ENCODE results near the gene HERPUD1. TPM values are rescaled to one million over a fixed set of nuclear protein-coding genes. Genes with fewer than 3 reads are reported as not detected.
A peak's percentile ranks its signal among the peaks of the same experiment; 100 is the strongest.

HERPUD1 gene
- total and polyA plus RNA-seq, 2 of the 13 experiments (the other 11 are each of a cell fraction or from before 2014, with no cell fraction given): 96.2 to 323 TPM

DNA sequence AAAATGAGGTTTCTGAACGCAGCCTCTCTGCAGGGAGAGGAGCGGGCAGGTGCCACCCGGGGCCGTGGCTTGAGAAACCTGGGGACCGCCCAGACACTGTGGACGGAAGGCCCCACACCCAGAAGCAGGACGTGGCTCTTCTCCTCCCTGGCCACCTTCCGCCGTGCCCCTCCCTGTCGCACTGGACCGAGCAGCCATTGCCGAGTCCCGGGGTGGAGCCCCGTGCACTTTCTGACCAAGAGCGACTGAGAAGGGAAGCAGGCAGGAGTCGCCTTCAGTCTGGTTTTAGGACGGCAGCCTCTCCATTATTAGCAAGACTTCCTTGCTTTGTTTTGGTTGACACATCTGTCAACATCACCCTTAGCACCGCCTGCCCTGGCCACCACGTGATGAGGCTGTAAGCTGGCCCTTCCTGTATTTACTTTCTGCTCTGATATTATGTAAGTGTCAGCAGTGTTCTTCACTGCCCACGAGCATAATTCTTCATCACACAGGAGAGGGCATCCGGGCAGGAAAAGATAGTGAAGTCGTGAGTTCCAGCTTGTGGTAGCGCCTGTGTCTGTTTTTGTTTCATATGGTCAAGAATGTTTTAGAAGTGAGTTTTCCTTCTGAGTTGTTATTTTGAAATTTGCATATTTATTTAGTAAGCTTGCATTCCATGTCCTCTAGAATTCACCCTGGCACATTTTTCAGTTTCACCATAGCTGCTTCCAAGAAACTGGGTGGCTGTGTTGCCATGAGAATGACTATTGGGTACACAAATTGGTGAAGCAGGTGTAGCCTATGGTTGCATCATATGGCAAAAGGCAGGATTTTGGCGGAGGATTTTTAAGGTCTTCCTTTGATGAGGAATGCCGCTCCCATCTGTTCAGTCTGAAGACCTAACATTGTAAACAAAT, 1.0 kb downstream of the HERPUD1 start (continued):
- TF ChIP-seq, protein P1, sequence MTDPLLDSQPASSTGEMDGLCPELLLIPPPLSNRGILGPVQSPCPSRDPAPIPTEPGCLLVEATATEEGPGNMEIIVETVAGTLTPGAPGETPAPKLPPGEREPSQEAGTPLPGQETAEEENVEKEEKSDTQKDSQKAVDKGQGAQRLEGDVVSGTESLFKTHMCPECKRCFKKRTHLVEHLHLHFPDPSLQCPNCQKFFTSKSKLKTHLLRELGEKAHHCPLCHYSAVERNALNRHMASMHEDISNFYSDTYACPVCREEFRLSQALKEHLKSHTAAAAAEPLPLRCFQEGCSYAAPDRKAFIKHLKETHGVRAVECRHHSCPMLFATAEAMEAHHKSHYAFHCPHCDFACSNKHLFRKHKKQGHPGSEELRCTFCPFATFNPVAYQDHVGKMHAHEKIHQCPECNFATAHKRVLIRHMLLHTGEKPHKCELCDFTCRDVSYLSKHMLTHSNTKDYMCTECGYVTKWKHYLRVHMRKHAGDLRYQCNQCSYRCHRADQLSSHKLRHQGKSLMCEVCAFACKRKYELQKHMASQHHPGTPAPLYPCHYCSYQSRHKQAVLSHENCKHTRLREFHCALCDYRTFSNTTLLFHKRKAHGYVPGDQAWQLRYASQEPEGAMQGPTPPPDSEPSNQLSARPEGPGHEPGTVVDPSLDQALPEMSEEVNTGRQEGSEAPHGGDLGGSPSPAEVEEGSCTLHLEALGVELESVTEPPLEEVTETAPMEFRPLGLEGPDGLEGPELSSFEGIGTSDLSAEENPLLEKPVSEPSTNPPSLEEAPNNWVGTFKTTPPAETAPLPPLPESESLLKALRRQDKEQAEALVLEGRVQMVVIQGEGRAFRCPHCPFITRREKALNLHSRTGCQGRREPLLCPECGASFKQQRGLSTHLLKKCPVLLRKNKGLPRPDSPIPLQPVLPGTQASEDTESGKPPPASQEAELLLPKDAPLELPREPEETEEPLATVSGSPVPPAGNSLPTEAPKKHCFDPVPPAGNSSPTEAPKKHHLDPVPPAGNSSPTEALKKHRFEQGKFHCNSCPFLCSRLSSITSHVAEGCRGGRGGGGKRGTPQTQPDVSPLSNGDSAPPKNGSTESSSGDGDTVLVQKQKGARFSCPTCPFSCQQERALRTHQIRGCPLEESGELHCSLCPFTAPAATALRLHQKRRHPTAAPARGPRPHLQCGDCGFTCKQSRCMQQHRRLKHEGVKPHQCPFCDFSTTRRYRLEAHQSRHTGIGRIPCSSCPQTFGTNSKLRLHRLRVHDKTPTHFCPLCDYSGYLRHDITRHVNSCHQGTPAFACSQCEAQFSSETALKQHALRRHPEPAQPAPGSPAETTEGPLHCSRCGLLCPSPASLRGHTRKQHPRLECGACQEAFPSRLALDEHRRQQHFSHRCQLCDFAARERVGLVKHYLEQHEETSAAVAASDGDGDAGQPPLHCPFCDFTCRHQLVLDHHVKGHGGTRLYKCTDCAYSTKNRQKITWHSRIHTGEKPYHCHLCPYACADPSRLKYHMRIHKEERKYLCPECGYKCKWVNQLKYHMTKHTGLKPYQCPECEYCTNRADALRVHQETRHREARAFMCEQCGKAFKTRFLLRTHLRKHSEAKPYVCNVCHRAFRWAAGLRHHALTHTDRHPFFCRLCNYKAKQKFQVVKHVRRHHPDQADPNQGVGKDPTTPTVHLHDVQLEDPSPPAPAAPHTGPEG (CRISPR knock-in tag; IDR thresholded peaks at IDR 0.05): no peak; the same call in 1 of the 2 replicates
- peak; percentile 57 for TF ChIP-seq PBX2 (CRISPR knock-in tag; IDR thresholded peaks at IDR 0.05)
- TF ChIP-seq ZNF564 (CRISPR knock-in tag; IDR thresholded peaks at IDR 0.05): 0 out of 2 replicates have a peak, but pooled peaks have one; percentile 23
- TF ChIP-seq MTF1 (CRISPR knock-in tag; IDR thresholded peaks at IDR 0.05): no peak
- TF ChIP-seq ZNF691 (CRISPR knock-in tag; IDR thresholded peaks at IDR 0.05; ENCODE audit: borderline replicate concordance, low read depth): no peak
- TF ChIP-seq BHLHE40 (IDR thresholded peaks at IDR 0.05; ENCODE audit: low read length): peak; percentile 78
- no peak for TF ChIP-seq CHD2 (IDR thresholded peaks at IDR 0.05; ENCODE audit: low read depth, low read length)
- TF ChIP-seq GABPB1 (CRISPR knock-in tag; IDR thresholded peaks at IDR 0.05): peak; percentile 1; the same call in 1 of the 2 replicates
- no peak for TF ChIP-seq CENPX (CRISPR knock-in tag; IDR thresholded peaks at IDR 0.05)
- no peak for TF ChIP-seq ZBTB3 (CRISPR knock-in tag; IDR thresholded peaks at IDR 0.05; ENCODE audit: borderline replicate concordance, low read depth)
- TF ChIP-seq ZBTB42 (CRISPR knock-in tag; IDR thresholded peaks at IDR 0.05): 0 out of 2 replicates have a peak, but pooled peaks have one; percentile 27
- TF ChIP-seq ZNF274 (CRISPR knock-in tag; IDR thresholded peaks at IDR 0.05): no peak; the same call in 1 of the 2 replicates
- TF ChIP-seq HOMEZ (CRISPR knock-in tag; IDR thresholded peaks at IDR 0.05; ENCODE audit: low read depth): no peak; the same call in 1 of the 2 replicates
- no peak; the same call in 1 of the 2 replicates for TF ChIP-seq KLF9 (CRISPR knock-in tag; IDR thresholded peaks at IDR 0.05; ENCODE audit: low read depth)
- TF ChIP-seq NFKB2 (CRISPR knock-in tag; IDR thresholded peaks at IDR 0.05; ENCODE audit: borderline replicate concordance): no peak
- peak; percentile 84; the same call in 1 of the 2 replicates for TF ChIP-seq POLR2AphosphoS2 (IDR thresholded peaks at IDR 0.05; ENCODE audit: low read depth, low read length)
- no peak for TF ChIP-seq KDM6A (CRISPR knock-in tag; IDR thresholded peaks at IDR 0.05; ENCODE audit: low read depth)
- no peak; the same call in 1 of the 2 replicates for TF ChIP-seq ESRRA (CRISPR knock-in tag; IDR thresholded peaks at IDR 0.05; ENCODE audit: low read depth)
- no peak for TF ChIP-seq ZNF629 (CRISPR knock-in tag; conservative IDR thresholded peaks at IDR 0.05)
